ENCODE data around the gene LRP3.

Gene LRP3

GRCh38 chr19:33156334-33156733 lies 37.8 kb upstream of the LRP3 start:
- H3K27me3 ChIP-seq (ENCODE audit: control insufficient read depth, insufficient read depth, low read length), result no peaks in the 10 kb centered on the region
- no peaks in the 10 kb centered on the region for H3K4me1 ChIP-seq
- TF ChIP-seq, protein P1, sequence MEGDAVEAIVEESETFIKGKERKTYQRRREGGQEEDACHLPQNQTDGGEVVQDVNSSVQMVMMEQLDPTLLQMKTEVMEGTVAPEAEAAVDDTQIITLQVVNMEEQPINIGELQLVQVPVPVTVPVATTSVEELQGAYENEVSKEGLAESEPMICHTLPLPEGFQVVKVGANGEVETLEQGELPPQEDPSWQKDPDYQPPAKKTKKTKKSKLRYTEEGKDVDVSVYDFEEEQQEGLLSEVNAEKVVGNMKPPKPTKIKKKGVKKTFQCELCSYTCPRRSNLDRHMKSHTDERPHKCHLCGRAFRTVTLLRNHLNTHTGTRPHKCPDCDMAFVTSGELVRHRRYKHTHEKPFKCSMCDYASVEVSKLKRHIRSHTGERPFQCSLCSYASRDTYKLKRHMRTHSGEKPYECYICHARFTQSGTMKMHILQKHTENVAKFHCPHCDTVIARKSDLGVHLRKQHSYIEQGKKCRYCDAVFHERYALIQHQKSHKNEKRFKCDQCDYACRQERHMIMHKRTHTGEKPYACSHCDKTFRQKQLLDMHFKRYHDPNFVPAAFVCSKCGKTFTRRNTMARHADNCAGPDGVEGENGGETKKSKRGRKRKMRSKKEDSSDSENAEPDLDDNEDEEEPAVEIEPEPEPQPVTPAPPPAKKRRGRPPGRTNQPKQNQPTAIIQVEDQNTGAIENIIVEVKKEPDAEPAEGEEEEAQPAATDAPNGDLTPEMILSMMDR (IDR thresholded peaks at IDR 0.05), result no peak

GRCh38 chr19:33157906-33158305 lies 36.2 kb upstream of the LRP3 start:
- Histone ChIP-seq H3K27ac (no peak overlapping the region), H3K9me3 (ENCODE audit: control insufficient read depth, low read length) (no peaks in the 10 kb centered on the region), H3K4me3 (ENCODE audit: low read depth, low read length) (no peak overlapping the region), H2AFZ (no peak overlapping the region), H3K36me3 (ENCODE audit: control insufficient read depth, insufficient read depth, low read length) (no peaks in the 10 kb centered on the region), H3K27me3 (ENCODE audit: control insufficient read depth, insufficient read depth, low read length) (no peaks in the 10 kb centered on the region), H3K4me2 (ENCODE audit: low read length) (no peak overlapping the region), H3K79me2 (no peaks in the 10 kb centered on the region), H3K9ac (no peak overlapping the region), H3K4me1 (no peaks in the 10 kb centered on the region)
- TF ChIP-seq, protein P1 (IDR thresholded peaks at IDR 0.05), result no peak

More at GRCh38 chr19:33156334-33156733, 37.8 kb upstream of the LRP3 start:
- H3K79me2 ChIP-seq, result no peaks in the 10 kb centered on the region
- H3K4me2 ChIP-seq (ENCODE audit: low read length), result no peak overlapping the region
- no peak overlapping the region for H2AFZ ChIP-seq
- H3K9ac ChIP-seq, result no peak overlapping the region
- no peaks in the 10 kb centered on the region for H3K9me3 ChIP-seq (ENCODE audit: control insufficient read depth, low read length)
- H3K27ac ChIP-seq, result no peak overlapping the region
- no peak overlapping the region for H3K4me3 ChIP-seq (ENCODE audit: low read depth, low read length)
- no peaks in the 10 kb centered on the region for H3K36me3 ChIP-seq (ENCODE audit: control insufficient read depth, insufficient read depth, low read length)

DNA sequence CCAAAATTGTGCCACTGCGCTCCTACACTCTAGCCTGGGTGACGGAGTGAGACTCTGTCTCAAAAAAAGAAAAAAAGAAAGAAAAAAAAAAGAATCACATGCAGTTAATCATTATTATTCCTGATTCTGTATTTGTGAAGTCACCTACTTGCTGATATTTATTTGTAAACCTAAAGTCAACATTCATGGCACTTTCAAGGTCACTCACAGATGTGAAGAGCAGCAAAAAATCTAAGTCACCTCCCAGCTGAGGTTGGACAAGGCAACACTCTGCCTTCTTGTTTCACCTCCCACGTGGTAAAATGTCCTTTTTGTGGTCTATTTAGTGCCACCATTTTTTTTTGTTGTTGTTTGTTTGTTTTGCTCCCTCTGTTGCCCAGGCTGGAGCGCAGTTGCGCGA lies 35.8 kb upstream of the LRP3 start:
- no peaks in the 10 kb centered on the region for H3K27me3 ChIP-seq (ENCODE audit: control insufficient read depth, insufficient read depth, low read length)
- no peak overlapping the region for H3K27ac ChIP-seq
- no peaks in the 10 kb centered on the region for H3K36me3 ChIP-seq (ENCODE audit: control insufficient read depth, insufficient read depth, low read length)
- H3K9ac ChIP-seq, result no peak overlapping the region
- no peaks in the 10 kb centered on the region for H3K4me1 ChIP-seq
- TF ChIP-seq, protein P1 (IDR thresholded peaks at IDR 0.05), result no peak
- no peaks in the 10 kb centered on the region for H3K79me2 ChIP-seq
- no peak overlapping the region for H2AFZ ChIP-seq
- H3K4me2 ChIP-seq (ENCODE audit: low read length), result no peak overlapping the region
- no peaks in the 10 kb centered on the region for H3K9me3 ChIP-seq (ENCODE audit: control insufficient read depth, low read length)
- no peak overlapping the region for H3K4me3 ChIP-seq (ENCODE audit: low read depth, low read length)

DNA sequence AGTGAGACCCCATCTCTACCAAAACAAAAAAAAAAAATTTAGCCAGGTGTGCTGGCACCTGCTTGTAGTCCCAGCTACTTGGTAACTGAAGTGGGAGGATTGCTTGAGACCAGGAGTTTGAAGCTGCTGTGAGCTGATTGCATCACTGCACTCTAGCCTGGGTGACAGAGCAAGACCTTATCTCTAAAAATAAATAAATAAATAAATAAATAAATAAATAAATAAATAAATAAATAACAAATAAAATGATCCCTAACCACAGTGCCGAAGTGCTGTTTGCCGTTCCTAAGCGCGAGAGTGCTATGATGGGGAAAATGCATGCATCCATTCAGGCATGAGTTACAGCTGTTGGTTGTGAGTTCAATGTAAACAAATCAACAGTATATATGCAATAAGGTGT lies 35.0 kb upstream of the LRP3 start:
- Histone ChIP-seq H3K36me3 (ENCODE audit: control insufficient read depth, insufficient read depth, low read length) (no peaks in the 10 kb centered on the region), H3K4me2 (ENCODE audit: low read length) (no peak overlapping the region), H3K4me3 (ENCODE audit: low read depth, low read length) (no peak overlapping the region), H3K4me1 (no peaks in the 10 kb centered on the region), H2AFZ (no peak overlapping the region), H3K27ac (no peak overlapping the region), H3K9me3 (ENCODE audit: control insufficient read depth, low read length) (no peaks in the 10 kb centered on the region), H3K9ac (no peak overlapping the region), H3K27me3 (ENCODE audit: control insufficient read depth, insufficient read depth, low read length) (no peaks in the 10 kb centered on the region), H3K79me2 (no peaks in the 10 kb centered on the region)
- TF ChIP-seq, protein P1 (IDR thresholded peaks at IDR 0.05), result no peak

DNA sequence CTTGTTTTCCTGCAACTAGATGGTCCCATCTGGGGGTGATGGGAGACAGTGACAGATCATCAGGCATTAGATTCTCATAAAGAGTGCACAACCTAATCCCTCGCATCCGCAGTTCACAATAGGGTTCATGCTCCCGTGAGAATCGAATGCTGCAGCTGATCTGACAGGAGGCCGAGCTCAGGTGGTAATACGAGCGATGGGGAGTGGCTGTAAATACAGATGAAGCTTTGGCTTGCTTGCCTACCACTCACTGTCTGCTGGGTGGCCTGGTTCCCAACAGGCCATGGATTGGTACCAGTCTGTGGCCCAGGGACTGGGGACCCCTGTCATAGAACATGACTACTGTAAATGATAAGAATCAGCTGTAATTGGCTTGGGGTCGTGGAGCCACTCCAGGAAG lies 34.2 kb upstream of the LRP3 start:
- no peaks in the 10 kb centered on the region for H3K4me1 ChIP-seq
- H3K27ac ChIP-seq, result no peak overlapping the region
- no peak overlapping the region for H3K9ac ChIP-seq
- no peak overlapping the region for H3K4me3 ChIP-seq (ENCODE audit: low read depth, low read length)
- H2AFZ ChIP-seq, result no peak overlapping the region
- H3K27me3 ChIP-seq (ENCODE audit: control insufficient read depth, insufficient read depth, low read length), result no peaks in the 10 kb centered on the region
- no peaks in the 10 kb centered on the region for H3K79me2 ChIP-seq
- TF ChIP-seq, protein P1 (IDR thresholded peaks at IDR 0.05), result no peak
- no peaks in the 10 kb centered on the region for H3K9me3 ChIP-seq (ENCODE audit: control insufficient read depth, low read length)
- H3K36me3 ChIP-seq (ENCODE audit: control insufficient read depth, insufficient read depth, low read length), result no peaks in the 10 kb centered on the region
- no peak overlapping the region for H3K4me2 ChIP-seq (ENCODE audit: low read length)
